ENCODE results near the gene OTOG.

OTOG gene

GRCh38 chr11:17673951-17674350 is 126.9 kb downstream of the OTOG start:
- DNase-seq (ENCODE audit: low read depth), result no peak
- in situ Hi-C loops (cut with HindIII; ENCODE audit: low sequenced_read_pairs), result no loop called here
- no peak overlapping the region for H3K4me3 ChIP-seq (ENCODE audit: low read depth, low read length)
- no peak for TF ChIP-seq CTCF (IDR thresholded peaks at IDR 0.05; ENCODE audit: low read depth, low read length, missing control alignments)

- no peak overlapping the region for H3K4me3 ChIP-seq (ENCODE audit: low read depth, low read length)
- DNase-seq (ENCODE audit: low read depth), result no peak
- in situ Hi-C loops (cut with HindIII; ENCODE audit: low sequenced_read_pairs), result no loop called here
- no peak for TF ChIP-seq CTCF (IDR thresholded peaks at IDR 0.05; ENCODE audit: low read depth, low read length, missing control alignments)
Measured at GRCh38 chr11:17682848-17683247, 135.8 kb downstream of the OTOG start.

GRCh38 chr11:17683377-17684161 is 136.5 kb downstream of the OTOG start:
- no peak for TF ChIP-seq CTCF (IDR thresholded peaks at IDR 0.05; ENCODE audit: low read depth, low read length, missing control alignments)
- DNase-seq (ENCODE audit: low read depth), result peak; percentile 94
- in situ Hi-C loops (cut with HindIII; ENCODE audit: low sequenced_read_pairs), result no loop called here
- H3K4me3 ChIP-seq (ENCODE audit: low read depth, low read length), result no peak overlapping the region

DNA sequence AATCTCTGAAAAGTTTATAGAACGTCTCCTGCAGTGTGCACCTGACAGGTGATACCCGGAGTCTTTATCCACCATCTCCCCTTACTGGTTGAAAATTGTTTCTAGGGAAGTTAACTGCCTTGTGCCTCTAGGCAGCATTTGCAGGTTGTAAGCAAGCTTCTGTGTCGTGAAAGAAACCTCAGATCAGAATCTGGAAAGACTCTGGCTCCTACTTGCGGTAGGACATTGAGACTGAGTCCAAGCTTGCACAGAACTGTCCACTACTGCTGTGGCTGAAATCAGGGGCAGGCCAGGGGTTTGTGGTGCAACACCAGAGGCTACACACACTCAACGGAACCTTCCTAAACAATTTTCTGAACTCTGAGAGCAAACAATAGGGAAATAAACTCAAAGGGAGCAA is 137.5 kb downstream of the OTOG start:
- in situ Hi-C loops (cut with HindIII; ENCODE audit: low sequenced_read_pairs), result no loop called here
- no peak for DNase-seq (ENCODE audit: low read depth)
- TF ChIP-seq CTCF (IDR thresholded peaks at IDR 0.05; ENCODE audit: low read depth, low read length, missing control alignments), result no peak
- no peak overlapping the region for H3K4me3 ChIP-seq (ENCODE audit: low read depth, low read length)

- peak; percentile 92 for DNase-seq (ENCODE audit: low read depth)
- H3K4me3 ChIP-seq (ENCODE audit: low read depth, low read length), result no peak overlapping the region
- in situ Hi-C loops (cut with HindIII; ENCODE audit: low sequenced_read_pairs), result no loop called here
- TF ChIP-seq CTCF (IDR thresholded peaks at IDR 0.05; ENCODE audit: low read depth, low read length, missing control alignments), result no peak
Measured at GRCh38 chr11:17686231-17686980, 139.3 kb downstream of the OTOG start.

GRCh38 chr11:17687946-17688670 is 141.0 kb downstream of the OTOG start:
- H3K4me3 ChIP-seq (ENCODE audit: low read depth, low read length), result no peak overlapping the region
- TF ChIP-seq CTCF (IDR thresholded peaks at IDR 0.05; ENCODE audit: low read depth, low read length, missing control alignments), result no peak
- DNase-seq (ENCODE audit: low read depth), result no peak
- in situ Hi-C loops (cut with HindIII; ENCODE audit: low sequenced_read_pairs), result no loop called here
